Adipocyte (in vitro differentiated cells): ENCODE measurements around the gene AKR7A2.
"Not testable (repeated sequence)": the region's sequence is repeated elsewhere in the genome, so short reads cannot be mapped to it uniquely, and the experiment has no call there.

ENCODE experiments used
- DNase-seq: peaks from one replicate; pipeline ENCODE4 v3.0.0-alpha.2; 2015; ENCODE audit warnings: low read depth
- H3K27me3 ChIP-seq: replicated peaks from 2 replicates; pipeline ENCODE4 v1.7.0; 2013; ENCODE audit warnings: mild to moderate bottlenecking, low read length, moderate library complexity; ENCODE audit not compliant: control insufficient read depth, insufficient read depth
- H3K36me3 ChIP-seq: 2 replicates; pipeline ENCODE4 v1.7.0; 2013; ENCODE audit warnings: low read length, mild to moderate bottlenecking, moderate library complexity; ENCODE audit not compliant: control insufficient read depth, insufficient read depth, severe bottlenecking
- H3K4me1 ChIP-seq: 2 replicates; pipeline ENCODE4 v1.7.0; 2013; ENCODE audit warnings: mild to moderate bottlenecking, low read length, moderate library complexity; ENCODE audit not compliant: control insufficient read depth, insufficient read depth
- H3K4me3 ChIP-seq: 2 replicates; pipeline ENCODE4 v1.7.0; 2013; ENCODE audit warnings: mild to moderate bottlenecking, low read length, moderate library complexity
- H3K9ac ChIP-seq: 2 replicates; pipeline ENCODE4 v1.7.0; 2013; ENCODE audit warnings: mild to moderate bottlenecking, low read length, moderate library complexity
- H3K9me3 ChIP-seq: 2 replicates; pipeline ENCODE4 v1.7.0; 2013; ENCODE audit warnings: mild to moderate bottlenecking, low read length, moderate library complexity; ENCODE audit not compliant: control insufficient read depth

AKR7A2 gene

GRCh38 chr1:19287436-19288185 lies 24.3 kb downstream of the AKR7A2 start:
- no peak for DNase-seq
- Histone ChIP-seq H3K9me3 (peaks cover 6% of the 10 kb centered on the region), H3K27me3 (no peaks in the 10 kb centered on the region), H3K4me3 (no peak overlapping the region), H3K9ac (no peak overlapping the region), H3K36me3 (peaks cover 4% of the 10 kb centered on the region), H3K4me1 (peaks cover 10% of the 10 kb centered on the region)

- not testable (repeated sequence) for H3K9ac ChIP-seq, H3K4me3 ChIP-seq, H3K36me3 ChIP-seq, H3K27me3 ChIP-seq, DNase-seq, H3K4me1 ChIP-seq, H3K9me3 ChIP-seq
These were observed 26.1 kb downstream of the AKR7A2 start for GRCh38 chr1:19285807-19286206.

- not testable (repeated sequence) for H3K4me1 ChIP-seq, H3K36me3 ChIP-seq, DNase-seq, H3K9me3 ChIP-seq, H3K27me3 ChIP-seq, H3K4me3 ChIP-seq, H3K9ac ChIP-seq
These were observed 26.6 kb downstream of the AKR7A2 start for GRCh38 chr1:19285366-19285765.

- no peak for DNase-seq
- no peaks in the 10 kb centered on the region for H3K27me3 ChIP-seq
- H3K4me3 ChIP-seq, result no peak overlapping the region
- H3K4me1 ChIP-seq, result peaks cover 10% of the 10 kb centered on the region
- H3K9me3 ChIP-seq, result no peaks in the 10 kb centered on the region
- peaks cover 10% of the 10 kb centered on the region for H3K36me3 ChIP-seq
- H3K9ac ChIP-seq, result no peak overlapping the region
These were observed 27.1 kb downstream of the AKR7A2 start for GRCh38 chr1:19284881-19285280.

DNA sequence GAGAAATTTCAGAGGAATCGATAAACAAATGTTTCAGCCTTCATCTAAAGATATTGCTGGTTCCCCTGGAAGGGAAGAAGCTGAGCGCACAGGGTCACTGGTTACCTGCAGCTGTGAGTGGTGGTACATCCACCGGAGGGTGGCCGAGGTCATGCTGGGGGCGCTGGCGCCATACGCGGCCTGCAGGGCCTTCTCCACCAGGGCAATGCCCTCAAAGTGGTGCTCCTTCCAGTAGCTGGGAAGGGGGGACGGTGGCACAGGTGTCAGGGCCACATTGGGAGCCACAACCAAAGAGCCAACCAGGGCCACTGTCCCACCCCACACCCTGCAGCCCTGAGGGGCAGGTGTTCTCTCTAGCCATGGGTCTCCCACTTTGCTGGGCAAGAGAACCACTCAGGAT lies 28.1 kb downstream of the AKR7A2 start:
- Histone ChIP-seq H3K4me1 (peaks cover 2% of the 10 kb centered on the region), H3K36me3 (peaks cover 11% of the 10 kb centered on the region), H3K9ac (no peak overlapping the region), H3K27me3 (no peaks in the 10 kb centered on the region), H3K4me3 (no peak overlapping the region), H3K9me3 (no peaks in the 10 kb centered on the region)
- DNase-seq, result no peak

- Histone ChIP-seq H3K27me3 (no peaks in the 10 kb centered on the region), H3K4me1 (no peaks in the 10 kb centered on the region), H3K36me3 (no peaks in the 10 kb centered on the region), H3K9ac (no peak overlapping the region), H3K4me3 (no peak overlapping the region), H3K9me3 (peaks cover 10% of the 10 kb centered on the region)
- DNase-seq, result no peak
These were observed 37.3 kb downstream of the AKR7A2 start for GRCh38 chr1:19274636-19275035.

DNA sequence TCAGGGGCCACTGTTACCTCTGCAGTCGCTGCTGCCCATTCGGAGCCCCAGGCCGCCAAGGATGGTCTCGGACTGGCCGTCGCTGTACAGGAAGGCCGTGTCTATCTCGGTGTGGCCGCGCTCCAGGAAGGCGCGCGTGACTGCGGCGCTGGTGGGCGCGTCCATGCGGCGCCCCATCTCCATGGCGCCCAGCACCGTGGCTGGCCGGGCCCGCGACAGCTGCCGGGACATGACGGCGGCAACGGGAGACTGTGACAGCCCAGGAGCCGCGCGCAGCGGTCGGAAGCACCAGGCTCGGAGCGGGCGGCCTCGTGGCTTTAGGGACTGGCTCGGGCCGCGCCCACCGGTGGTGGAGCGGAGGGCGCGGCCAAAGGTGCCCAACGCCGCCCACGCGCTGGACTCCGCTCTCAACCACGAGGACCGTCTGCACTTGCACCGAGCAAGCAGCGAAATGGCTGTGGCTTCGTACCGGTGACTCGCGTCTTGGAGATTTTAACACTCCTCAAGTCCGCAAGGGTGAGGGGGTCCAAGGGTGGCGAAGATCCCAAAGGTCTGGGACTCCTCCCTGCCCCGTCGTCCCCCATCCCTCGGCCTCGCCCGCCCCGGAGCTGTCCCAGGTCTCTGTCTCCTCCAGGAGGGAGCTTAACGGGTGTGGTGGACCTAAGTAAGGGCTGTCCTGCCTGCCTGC lies 38.0 kb downstream of the AKR7A2 start:
- not testable (repeated sequence) for H3K4me3 ChIP-seq, H3K9ac ChIP-seq, DNase-seq, H3K9me3 ChIP-seq, H3K36me3 ChIP-seq, H3K27me3 ChIP-seq, H3K4me1 ChIP-seq

- no peaks in the 10 kb centered on the region for H3K4me1 ChIP-seq
- peaks cover 10% of the 10 kb centered on the region for H3K9me3 ChIP-seq
- no peak overlapping the region for H3K4me3 ChIP-seq
- no peaks in the 10 kb centered on the region for H3K36me3 ChIP-seq
- no peak for DNase-seq
- no peaks in the 10 kb centered on the region for H3K27me3 ChIP-seq
- no peak overlapping the region for H3K9ac ChIP-seq
These were observed 38.7 kb downstream of the AKR7A2 start for GRCh38 chr1:19273106-19273843.

- no peaks in the 10 kb centered on the region for H3K4me1 ChIP-seq
- DNase-seq, result no peak
- H3K4me3 ChIP-seq, result no peak overlapping the region
- H3K9ac ChIP-seq, result no peak overlapping the region
- peaks cover 5% of the 10 kb centered on the region for H3K36me3 ChIP-seq
- H3K27me3 ChIP-seq, result no peaks in the 10 kb centered on the region
- peaks cover 10% of the 10 kb centered on the region for H3K9me3 ChIP-seq
These were observed 39.9 kb downstream of the AKR7A2 start for GRCh38 chr1:19272064-19272463.

DNA sequence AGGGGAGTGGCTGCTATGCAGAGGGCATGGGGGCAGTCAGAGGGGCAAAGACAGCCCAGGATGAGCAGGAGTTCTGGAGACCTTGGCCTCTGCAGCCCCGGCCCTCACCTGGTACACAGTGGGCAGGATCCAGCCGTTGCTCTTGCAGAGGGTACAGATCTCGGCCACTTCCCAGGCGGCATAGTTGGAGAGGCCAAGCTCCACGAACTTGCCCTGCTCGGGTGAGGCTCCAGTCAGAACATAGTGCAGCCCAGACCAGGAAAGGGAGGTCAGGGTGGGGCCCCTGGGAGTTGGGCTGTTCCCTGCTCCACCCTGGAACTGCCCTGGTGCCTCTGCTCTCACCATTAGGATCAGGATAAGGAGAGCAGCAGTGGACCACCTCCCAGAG lies 41.6 kb downstream of the AKR7A2 start:
- H3K36me3 ChIP-seq, H3K9ac ChIP-seq, H3K9me3 ChIP-seq, H3K27me3 ChIP-seq, H3K4me1 ChIP-seq, DNase-seq, H3K4me3 ChIP-seq: not testable (repeated sequence)
